K562 (cell line): ENCODE data around the gene CBL. TPM values are rescaled to one million over a fixed set of nuclear protein-coding genes. Genes with fewer than 3 reads are reported as not detected.

Source experiments
- ATF4 ChIP-seq: fragments of 450-650 bp; formaldehyde crosslinking; IDR thresholded peaks from 2 replicates; pipeline ENCODE4 v1.4.0; 2022; ENCODE audit warnings: mild to moderate bottlenecking, moderate library complexity
- CBFB ChIP-seq: sonication (generic); formaldehyde crosslinking; IDR thresholded peaks from 2 replicates; pipeline ENCODE4 v1.4.0; 2020; ENCODE audit warnings: mild to moderate bottlenecking, missing genetic modification reagents
- CBX8 ChIP-seq: fragments of 200-600 bp; sonication (generic); IDR thresholded peaks from 2 replicates; pipeline ENCODE4 v1.6.1; 2012; ENCODE audit warnings: borderline replicate concordance, mixed run types, low read depth, mild to moderate bottlenecking, moderate library complexity, mixed read lengths, low read length, control low read depth, inconsistent platforms; ENCODE audit not compliant: poor library complexity, severe bottlenecking; ENCODE audit errors: extremely low read depth
- ELF1 ChIP-seq: fragments of 200-800 bp; sonication (Bioruptor generic); IDR thresholded peaks from 2 replicates; pipeline ENCODE4 v1.6.1; 2016; ENCODE audit warnings: missing genetic modification characterization, missing compliant biosample characterization
- EZH2 ChIP-seq: IDR thresholded peaks from 2 replicates; pipeline ENCODE4 v1.6.1; 2012; ENCODE audit warnings: low read depth, mild to moderate bottlenecking, inconsistent platforms, low read length, borderline replicate concordance
- HBP1 ChIP-seq: fragments of 450-650 bp; formaldehyde crosslinking; IDR thresholded peaks from 2 replicates; pipeline ENCODE4 v1.4.0; 2022; ENCODE audit warnings: missing genetic modification characterization
- KAT8 ChIP-seq: fragments of 450-650 bp; IDR thresholded peaks from 2 replicates; pipeline ENCODE4 v1.6.1; 2016; ENCODE audit warnings: low read depth, mild to moderate bottlenecking
- MCM3 ChIP-seq: fragments of 450-650 bp; IDR thresholded peaks from 2 replicates; pipeline ENCODE4 v1.6.1; 2016
- MED1 ChIP-seq: sonication (generic); formaldehyde crosslinking; IDR thresholded peaks from 2 replicates; pipeline ENCODE4 v1.8.1; 2023; ENCODE audit warnings: missing genetic modification reagents, borderline replicate concordance
- MTA1 ChIP-seq: fragments of 450-650 bp; IDR thresholded peaks from 2 replicates; pipeline ENCODE4 v1.6.1; 2017; ENCODE audit warnings: borderline replicate concordance
- MYNN ChIP-seq, 2 experiments: sonication (generic); formaldehyde crosslinking in 1 of 2; IDR thresholded peaks; 2 replicates each; pipeline versions ENCODE4 v1.5.0 to v1.6.1; 2016 to 2020; ENCODE audit warnings: antibody characterized with exemption in 1 of 2, missing genetic modification reagents in 1 of 2
- PHF8 ChIP-seq: fragments of 200-600 bp; sonication (generic); IDR thresholded peaks from 2 replicates; pipeline ENCODE4 v1.6.1; 2012; ENCODE audit warnings: mixed run types, mild to moderate bottlenecking, inconsistent platforms, low read length, moderate library complexity, borderline replicate concordance
- RUNX1 ChIP-seq: sonication (generic); IDR thresholded peaks from 2 replicates; pipeline ENCODE4 v1.6.1; 2016; ENCODE audit warnings: antibody characterized with exemption, low read depth
- SMAD2 ChIP-seq: fragments of 150-350 bp; IDR thresholded peaks from 2 replicates; pipeline ENCODE4 v1.6.1; 2014; ENCODE audit warnings: low read depth, mild to moderate bottlenecking, low read length
- XRCC5 ChIP-seq: fragments of 200-400 bp; formaldehyde crosslinking; IDR thresholded peaks from 2 replicates; pipeline ENCODE4 v1.6.1; 2017; ENCODE audit warnings: low read depth, mild to moderate bottlenecking, low read length
- ZBTB26 ChIP-seq: fragments of 450-650 bp; formaldehyde crosslinking; IDR thresholded peaks from 2 replicates; pipeline ENCODE4 v1.4.0; 2022; ENCODE audit warnings: missing genetic modification characterization
- ZFP1 ChIP-seq: fragments of 450-650 bp; formaldehyde crosslinking; IDR thresholded peaks from 2 replicates; pipeline ENCODE4 v1.4.0; 2020; ENCODE audit warnings: mild to moderate bottlenecking, mixed read lengths
- ZFP30 ChIP-seq: fragments of 250-450 bp; sonication (Bioruptor Pico); IDR thresholded peaks from 2 replicates; pipeline ENCODE4 v1.8.0; 2022; ENCODE audit warnings: moderate library complexity, mild to moderate bottlenecking, inconsistent platforms, borderline replicate concordance
- ZFP91 ChIP-seq: sonication (generic); formaldehyde crosslinking; IDR thresholded peaks from 2 replicates; pipeline ENCODE4 v1.8.0; 2022; ENCODE audit warnings: mild to moderate bottlenecking, missing genetic modification reagents
- ZNF146 ChIP-seq: IDR thresholded peaks from one replicate; pipeline ENCODE4 v1.6.1; 2018; ENCODE audit warnings: missing compliant biosample characterization; ENCODE audit not compliant: unreplicated experiment
- ZNF23 ChIP-seq: fragments of 250-450 bp; sonication (Bioruptor Pico); IDR thresholded peaks from 2 replicates; pipeline ENCODE4 v1.4.0; 2020; ENCODE audit warnings: mild to moderate bottlenecking
- ZNF263 ChIP-seq: sonication (generic); formaldehyde crosslinking; IDR thresholded peaks from 2 replicates; pipeline ENCODE4 v1.8.0; 2022; ENCODE audit warnings: mild to moderate bottlenecking, missing genetic modification reagents, borderline replicate concordance
- ZNF512 ChIP-seq: IDR thresholded peaks from 2 replicates; pipeline ENCODE4 v1.6.1; 2016; ENCODE audit warnings: missing genetic modification characterization, missing compliant biosample characterization
- ZNF583 ChIP-seq: fragments of 250-450 bp; sonication (Bioruptor Pico); IDR thresholded peaks from 2 replicates; pipeline ENCODE4 v1.4.0; 2020
- polyA plus RNA-seq, 8 experiments: library from polyadenylated mRNA; depleted of rRNA in 4 of 8; stranded (reverse) in 5 of 8; unstranded in 3 of 8; fragments of >200 nt; fragmentation: Nextera tagmentation in 2 of 8; fragmentation: Illumina TruSeq in 1 of 8; extraction: Ambion mirVana in 2 of 8; extraction: Trizol in 1 of 8; gene quantifications; 2 replicates each; pipeline versions ENCODE4 v1.2.1 to v1.2.3, GENCODE V29; 2011 to 2014; ENCODE audit warnings: inconsistent platforms in 1 of 8, missing spikeins in 1 of 8
- total RNA-seq, 7 experiments: library from RNA; depleted of rRNA in 6 of 7; stranded (reverse); fragments of >200 nt in 6 of 7; fragmentation: Illumina TruSeq in 2 of 7; extraction: Trizol in 2 of 7; gene quantifications; 2 replicates each; pipeline versions ENCODE4 v1.2.1 to v1.2.3, GENCODE V29; 2011 to 2021; ENCODE audit warnings: low replicate concordance in 1 of 7

The CBL gene
- total and polyA plus RNA-seq, 9 of the 15 experiments (the other 6 are each of a cell fraction or from before 2014, with no cell fraction given), result 3.2 to 24.9 (median 9.9) TPM

GRCh38 chr11:119330237-119330636, 124.1 kb downstream of the CBL start (continued):
- TF ChIP-seq ZBTB26 (CRISPR knock-in tag) (0 out of 2 replicates have a peak, but pooled peaks have one; percentile 40), ZNF583 (CRISPR knock-in tag) (no peak), SMAD2 (no peak), HBP1 (CRISPR knock-in tag) (0 out of 2 replicates have a peak, but pooled peaks have one; percentile 7), PHF8 (no peak), CBX8 (no peak), MCM3 (0 out of 2 replicates have a peak, but pooled peaks have one; percentile 25), MYNN (IDR thresholded peaks at IDR 0.05) (no peak), MYNN (CRISPR knock-in tag; IDR thresholded peaks at IDR 0.05) (no peak), ZNF512 (tag) (peak; percentile 92), ZFP30 (CRISPR knock-in tag) (no peak), MTA1 (peak; percentile 15; the same call in 1 of the 2 replicates), CBFB (CRISPR knock-in tag) (no peak), ELF1 (tag) (no peak), ZFP91 (CRISPR knock-in tag) (no peak), ZNF263 (CRISPR knock-in tag) (no peak), ATF4 (CRISPR knock-in tag) (no peak), RUNX1 (no peak), ZNF23 (CRISPR knock-in tag) (no peak), KAT8 (no peak), MED1 (no peak), EZH2 (no peak), ZNF146 (CRISPR knock-in tag) (no peak), XRCC5 (no peak), ZFP1 (CRISPR knock-in tag) (no peak)
